HCT116 (cell line): Measurements from ENCODE around the gene ZNF619.

Source experiments
- EGR1 ChIP-seq: IDR thresholded peaks from 2 replicates; pipeline ENCODE4 v1.6.1; 2012; ENCODE audit warnings: low read depth
- ELF1 ChIP-seq: IDR thresholded peaks from 2 replicates; pipeline ENCODE4 v1.6.1; 2012; ENCODE audit warnings: low read depth, borderline replicate concordance
- EZH2 ChIP-seq: fragments of 200-600 bp; sonication (generic); IDR thresholded peaks from 2 replicates; pipeline ENCODE4 v1.6.1; 2017; ENCODE audit warnings: antibody characterized with exemption, mixed run types
- EZH2phosphoT487 ChIP-seq: fragments of 200-600 bp; IDR thresholded peaks from 2 replicates; pipeline ENCODE4 v1.6.1; 2018; ENCODE audit warnings: antibody characterized with exemption, borderline replicate concordance
- POLR2AphosphoS5 ChIP-seq: IDR thresholded peaks from 2 replicates; pipeline ENCODE4 v1.6.1; 2011; ENCODE audit warnings: mild to moderate bottlenecking, low read depth, low read length, moderate library complexity
- RAD21 ChIP-seq: IDR thresholded peaks from 2 replicates; pipeline ENCODE4 v1.6.1; 2012; ENCODE audit warnings: low read depth, mild to moderate bottlenecking
- SP1 ChIP-seq: IDR thresholded peaks from 2 replicates; pipeline ENCODE4 v1.6.1; 2012; ENCODE audit warnings: low read depth
- SRF ChIP-seq: IDR thresholded peaks from 2 replicates; pipeline ENCODE4 v1.6.1; 2012; ENCODE audit warnings: low read depth
- YY1 ChIP-seq: IDR thresholded peaks from 2 replicates; pipeline ENCODE4 v1.6.1; 2011; ENCODE audit warnings: low read length, low read depth, moderate library complexity, mild to moderate bottlenecking; ENCODE audit not compliant: insufficient replicate concordance; ENCODE audit errors: extremely low read depth
- TF ChIP-seq, protein P1 (sequence below), 3 experiments: fragments of 200-600 bp in 1 of 3; sonication (generic) in 1 of 3; IDR thresholded peaks in 2 of 3; conservative IDR thresholded peaks in 1 of 3; 2 replicates each; pipeline ENCODE4 v1.5.1; 2012 to 2017; ENCODE audit warnings: low read depth in 2 of 3, low read length in 2 of 3, antibody characterized with exemption in 1 of 3, borderline replicate concordance in 1 of 3, control low read depth in 1 of 3, mild to moderate bottlenecking in 1 of 3, mixed read lengths in 1 of 3, mixed run types in 1 of 3, moderate library complexity in 1 of 3; ENCODE audit not compliant: insufficient read depth in 1 of 3
- TF ChIP-seq, protein P2 (sequence below): IDR thresholded peaks from 2 replicates; pipeline ENCODE4 v1.6.1; 2012; ENCODE audit warnings: low read depth

DNA sequence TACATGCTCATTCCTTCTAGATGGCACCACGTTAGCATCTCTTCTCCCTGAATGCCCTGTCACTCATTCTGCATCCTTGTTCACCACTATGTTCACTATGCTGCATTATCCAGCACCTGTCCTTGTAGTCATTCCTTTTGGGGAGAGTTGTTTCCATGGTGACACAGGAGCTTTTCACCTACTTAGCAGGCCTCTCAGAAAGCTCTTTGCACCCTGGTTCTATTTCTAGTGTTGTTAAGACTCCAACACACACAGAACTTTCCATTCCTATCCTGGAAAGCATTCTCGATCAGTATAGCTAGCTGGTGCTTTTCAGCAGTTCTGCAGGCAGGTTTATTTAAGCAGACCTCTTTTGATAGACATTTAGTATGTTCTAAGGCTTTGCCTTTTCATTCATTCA lies 26.5 kb upstream of the ZNF619 start:
- TF ChIP-seq, protein P1, sequence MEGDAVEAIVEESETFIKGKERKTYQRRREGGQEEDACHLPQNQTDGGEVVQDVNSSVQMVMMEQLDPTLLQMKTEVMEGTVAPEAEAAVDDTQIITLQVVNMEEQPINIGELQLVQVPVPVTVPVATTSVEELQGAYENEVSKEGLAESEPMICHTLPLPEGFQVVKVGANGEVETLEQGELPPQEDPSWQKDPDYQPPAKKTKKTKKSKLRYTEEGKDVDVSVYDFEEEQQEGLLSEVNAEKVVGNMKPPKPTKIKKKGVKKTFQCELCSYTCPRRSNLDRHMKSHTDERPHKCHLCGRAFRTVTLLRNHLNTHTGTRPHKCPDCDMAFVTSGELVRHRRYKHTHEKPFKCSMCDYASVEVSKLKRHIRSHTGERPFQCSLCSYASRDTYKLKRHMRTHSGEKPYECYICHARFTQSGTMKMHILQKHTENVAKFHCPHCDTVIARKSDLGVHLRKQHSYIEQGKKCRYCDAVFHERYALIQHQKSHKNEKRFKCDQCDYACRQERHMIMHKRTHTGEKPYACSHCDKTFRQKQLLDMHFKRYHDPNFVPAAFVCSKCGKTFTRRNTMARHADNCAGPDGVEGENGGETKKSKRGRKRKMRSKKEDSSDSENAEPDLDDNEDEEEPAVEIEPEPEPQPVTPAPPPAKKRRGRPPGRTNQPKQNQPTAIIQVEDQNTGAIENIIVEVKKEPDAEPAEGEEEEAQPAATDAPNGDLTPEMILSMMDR (IDR thresholded peaks at IDR 0.05 in 2 of 3, conservative IDR thresholded peaks at IDR 0.05 in 1 of 3; ENCODE audit: borderline replicate concordance in 1 of 3, insufficient read depth in 1 of 3, low read depth in 2 of 3, low read length in 2 of 3), result no peak
- TF ChIP-seq POLR2AphosphoS5 (no peak), ELF1 (no peak), SRF (no peak), EZH2phosphoT487 (no peak), SP1 (no peak), RAD21 (no peak), EZH2 (no peak), YY1 (no peak), EGR1 (no peak)
- TF ChIP-seq, protein P2, sequence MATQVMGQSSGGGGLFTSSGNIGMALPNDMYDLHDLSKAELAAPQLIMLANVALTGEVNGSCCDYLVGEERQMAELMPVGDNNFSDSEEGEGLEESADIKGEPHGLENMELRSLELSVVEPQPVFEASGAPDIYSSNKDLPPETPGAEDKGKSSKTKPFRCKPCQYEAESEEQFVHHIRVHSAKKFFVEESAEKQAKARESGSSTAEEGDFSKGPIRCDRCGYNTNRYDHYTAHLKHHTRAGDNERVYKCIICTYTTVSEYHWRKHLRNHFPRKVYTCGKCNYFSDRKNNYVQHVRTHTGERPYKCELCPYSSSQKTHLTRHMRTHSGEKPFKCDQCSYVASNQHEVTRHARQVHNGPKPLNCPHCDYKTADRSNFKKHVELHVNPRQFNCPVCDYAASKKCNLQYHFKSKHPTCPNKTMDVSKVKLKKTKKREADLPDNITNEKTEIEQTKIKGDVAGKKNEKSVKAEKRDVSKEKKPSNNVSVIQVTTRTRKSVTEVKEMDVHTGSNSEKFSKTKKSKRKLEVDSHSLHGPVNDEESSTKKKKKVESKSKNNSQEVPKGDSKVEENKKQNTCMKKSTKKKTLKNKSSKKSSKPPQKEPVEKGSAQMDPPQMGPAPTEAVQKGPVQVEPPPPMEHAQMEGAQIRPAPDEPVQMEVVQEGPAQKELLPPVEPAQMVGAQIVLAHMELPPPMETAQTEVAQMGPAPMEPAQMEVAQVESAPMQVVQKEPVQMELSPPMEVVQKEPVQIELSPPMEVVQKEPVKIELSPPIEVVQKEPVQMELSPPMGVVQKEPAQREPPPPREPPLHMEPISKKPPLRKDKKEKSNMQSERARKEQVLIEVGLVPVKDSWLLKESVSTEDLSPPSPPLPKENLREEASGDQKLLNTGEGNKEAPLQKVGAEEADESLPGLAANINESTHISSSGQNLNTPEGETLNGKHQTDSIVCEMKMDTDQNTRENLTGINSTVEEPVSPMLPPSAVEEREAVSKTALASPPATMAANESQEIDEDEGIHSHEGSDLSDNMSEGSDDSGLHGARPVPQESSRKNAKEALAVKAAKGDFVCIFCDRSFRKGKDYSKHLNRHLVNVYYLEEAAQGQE, result no peak
